SK-N-SH (cell line): Measurements from ENCODE around the gene SCAF1. TPM values are rescaled to one million over a fixed set of nuclear protein-coding genes. Genes with fewer than 3 reads are reported as not detected.

ENCODE experiments used
- ELF1 ChIP-seq: IDR thresholded peaks from 2 replicates; pipeline ENCODE4 v1.4.0; 2012
- MEF2A ChIP-seq: IDR thresholded peaks from 2 replicates; pipeline ENCODE4 v1.4.0; 2012; ENCODE audit warnings: low read depth, borderline replicate concordance
- MXI1 ChIP-seq: IDR thresholded peaks from 2 replicates; pipeline ENCODE4 v1.6.1; 2012; ENCODE audit warnings: mild to moderate bottlenecking, low read depth, low read length, improper control_type of control experiment
- NRF1 ChIP-seq: IDR thresholded peaks from 2 replicates; pipeline ENCODE4 v1.6.1; 2012; ENCODE audit warnings: low read depth, mild to moderate bottlenecking, low read length
- POLR2AphosphoS5 ChIP-seq: IDR thresholded peaks from 2 replicates; pipeline ENCODE4 v1.6.1; 2012; ENCODE audit warnings: low read depth, low read length
- RAD21 ChIP-seq: IDR thresholded peaks from 2 replicates; pipeline ENCODE4 v1.6.1; 2012; ENCODE audit warnings: mild to moderate bottlenecking, low read length
- RCOR1 ChIP-seq: fragments of 150-350 bp; IDR thresholded peaks from 2 replicates; pipeline ENCODE4 v1.6.1; 2017; ENCODE audit warnings: antibody characterized with exemption, low read length
- RFX5 ChIP-seq: IDR thresholded peaks from 2 replicates; pipeline ENCODE4 v1.6.1; 2012; ENCODE audit warnings: mild to moderate bottlenecking, improper control_type of control experiment, low read length
- SMC3 ChIP-seq: IDR thresholded peaks from 2 replicates; pipeline ENCODE4 v1.6.1; 2012; ENCODE audit warnings: low read depth, low read length, improper control_type of control experiment
- TAF1 ChIP-seq: IDR thresholded peaks from 2 replicates; pipeline ENCODE4 v1.6.1; 2012; ENCODE audit warnings: low read depth, mild to moderate bottlenecking, low read length, moderate library complexity, borderline replicate concordance
- TCF12 ChIP-seq: IDR thresholded peaks from 2 replicates; pipeline ENCODE4 v1.4.0; 2012
- USF1 ChIP-seq: IDR thresholded peaks from 2 replicates; pipeline ENCODE4 v1.4.0; 2012; ENCODE audit warnings: low read depth, borderline replicate concordance
- polyA plus RNA-seq, 3 experiments: library from polyadenylated mRNA; depleted of rRNA; stranded (reverse); fragments of >200 nt; gene quantifications; 2 replicates each; pipeline ENCODE4 v1.2.3, GENCODE V29; 2012
- TF ChIP-seq, protein P1 (sequence below): IDR thresholded peaks from 2 replicates; pipeline ENCODE4; 2012
- TF ChIP-seq, protein P2 (sequence below): IDR thresholded peaks from 2 replicates; pipeline ENCODE4 v1.6.1; 2012; ENCODE audit warnings: mild to moderate bottlenecking, low read depth, low read length, moderate library complexity
- TF ChIP-seq, protein P3 (sequence below): IDR thresholded peaks from 2 replicates; pipeline ENCODE4 v1.4.0; 2012; ENCODE audit warnings: low read depth, borderline replicate concordance

SCAF1 gene
- polyA plus RNA-seq, 1 of the 3 experiments (the other 2 are of a cell fraction), result 9.5 TPM

- TF ChIP-seq NRF1, result 0 out of 2 replicates have a peak, but pooled peaks have one; percentile 14
- no peak for TF ChIP-seq RFX5
- no peak; the same call in 1 of the 2 replicates for TF ChIP-seq TAF1
- TF ChIP-seq, protein P1, sequence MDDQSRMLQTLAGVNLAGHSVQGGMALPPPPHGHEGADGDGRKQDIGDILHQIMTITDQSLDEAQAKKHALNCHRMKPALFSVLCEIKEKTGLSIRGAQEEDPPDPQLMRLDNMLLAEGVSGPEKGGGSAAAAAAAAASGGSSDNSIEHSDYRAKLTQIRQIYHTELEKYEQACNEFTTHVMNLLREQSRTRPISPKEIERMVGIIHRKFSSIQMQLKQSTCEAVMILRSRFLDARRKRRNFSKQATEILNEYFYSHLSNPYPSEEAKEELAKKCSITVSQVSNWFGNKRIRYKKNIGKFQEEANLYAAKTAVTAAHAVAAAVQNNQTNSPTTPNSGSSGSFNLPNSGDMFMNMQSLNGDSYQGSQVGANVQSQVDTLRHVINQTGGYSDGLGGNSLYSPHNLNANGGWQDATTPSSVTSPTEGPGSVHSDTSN, result no peak
- TF ChIP-seq MXI1, result peak; percentile 58
- TF ChIP-seq ELF1, result peak; percentile 49; the same call in 1 of the 2 replicates
- no peak for TF ChIP-seq RCOR1
- TF ChIP-seq, protein P2, sequence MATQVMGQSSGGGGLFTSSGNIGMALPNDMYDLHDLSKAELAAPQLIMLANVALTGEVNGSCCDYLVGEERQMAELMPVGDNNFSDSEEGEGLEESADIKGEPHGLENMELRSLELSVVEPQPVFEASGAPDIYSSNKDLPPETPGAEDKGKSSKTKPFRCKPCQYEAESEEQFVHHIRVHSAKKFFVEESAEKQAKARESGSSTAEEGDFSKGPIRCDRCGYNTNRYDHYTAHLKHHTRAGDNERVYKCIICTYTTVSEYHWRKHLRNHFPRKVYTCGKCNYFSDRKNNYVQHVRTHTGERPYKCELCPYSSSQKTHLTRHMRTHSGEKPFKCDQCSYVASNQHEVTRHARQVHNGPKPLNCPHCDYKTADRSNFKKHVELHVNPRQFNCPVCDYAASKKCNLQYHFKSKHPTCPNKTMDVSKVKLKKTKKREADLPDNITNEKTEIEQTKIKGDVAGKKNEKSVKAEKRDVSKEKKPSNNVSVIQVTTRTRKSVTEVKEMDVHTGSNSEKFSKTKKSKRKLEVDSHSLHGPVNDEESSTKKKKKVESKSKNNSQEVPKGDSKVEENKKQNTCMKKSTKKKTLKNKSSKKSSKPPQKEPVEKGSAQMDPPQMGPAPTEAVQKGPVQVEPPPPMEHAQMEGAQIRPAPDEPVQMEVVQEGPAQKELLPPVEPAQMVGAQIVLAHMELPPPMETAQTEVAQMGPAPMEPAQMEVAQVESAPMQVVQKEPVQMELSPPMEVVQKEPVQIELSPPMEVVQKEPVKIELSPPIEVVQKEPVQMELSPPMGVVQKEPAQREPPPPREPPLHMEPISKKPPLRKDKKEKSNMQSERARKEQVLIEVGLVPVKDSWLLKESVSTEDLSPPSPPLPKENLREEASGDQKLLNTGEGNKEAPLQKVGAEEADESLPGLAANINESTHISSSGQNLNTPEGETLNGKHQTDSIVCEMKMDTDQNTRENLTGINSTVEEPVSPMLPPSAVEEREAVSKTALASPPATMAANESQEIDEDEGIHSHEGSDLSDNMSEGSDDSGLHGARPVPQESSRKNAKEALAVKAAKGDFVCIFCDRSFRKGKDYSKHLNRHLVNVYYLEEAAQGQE, result no peak; the same call in 1 of the 2 replicates
- TF ChIP-seq TCF12, result no peak
- no peak for TF ChIP-seq SMC3
- TF ChIP-seq RAD21, result no peak
- TF ChIP-seq, protein P3, sequence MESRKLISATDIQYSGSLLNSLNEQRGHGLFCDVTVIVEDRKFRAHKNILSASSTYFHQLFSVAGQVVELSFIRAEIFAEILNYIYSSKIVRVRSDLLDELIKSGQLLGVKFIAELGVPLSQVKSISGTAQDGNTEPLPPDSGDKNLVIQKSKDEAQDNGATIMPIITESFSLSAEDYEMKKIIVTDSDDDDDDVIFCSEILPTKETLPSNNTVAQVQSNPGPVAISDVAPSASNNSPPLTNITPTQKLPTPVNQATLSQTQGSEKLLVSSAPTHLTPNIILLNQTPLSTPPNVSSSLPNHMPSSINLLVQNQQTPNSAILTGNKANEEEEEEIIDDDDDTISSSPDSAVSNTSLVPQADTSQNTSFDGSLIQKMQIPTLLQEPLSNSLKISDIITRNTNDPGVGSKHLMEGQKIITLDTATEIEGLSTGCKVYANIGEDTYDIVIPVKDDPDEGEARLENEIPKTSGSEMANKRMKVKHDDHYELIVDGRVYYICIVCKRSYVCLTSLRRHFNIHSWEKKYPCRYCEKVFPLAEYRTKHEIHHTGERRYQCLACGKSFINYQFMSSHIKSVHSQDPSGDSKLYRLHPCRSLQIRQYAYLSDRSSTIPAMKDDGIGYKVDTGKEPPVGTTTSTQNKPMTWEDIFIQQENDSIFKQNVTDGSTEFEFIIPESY, result no peak
- peak; percentile 89 for TF ChIP-seq POLR2AphosphoS5
- no peak for TF ChIP-seq USF1
- TF ChIP-seq MEF2A, result no peak
Observed at GRCh38 chr19:49664171-49665035, 22.4 kb downstream of the SCAF1 start (continued).
